GM12891 (cell line): ENCODE measurements around the gene EFHD1. TPM values are rescaled to one million over a fixed set of nuclear protein-coding genes. Genes with fewer than 3 reads are reported as not detected.

ENCODE experiments used
- DNase-seq: peaks from one replicate; pipeline ENCODE4 v3.0.0; 2011; ENCODE audit warnings: low spot score; ENCODE audit not compliant: insufficient read length
- FAIRE-seq: peaks from 2 replicates; lab custom pipeline; 2011; peaks lifted over from hg19 to GRCh38; lab: Jason Lieb, UNC
- PAX5 ChIP-seq: IDR thresholded peaks from 2 replicates; pipeline ENCODE4 v1.6.1; 2011; ENCODE audit warnings: low read length, moderate library complexity, mild to moderate bottlenecking; ENCODE audit not compliant: insufficient read depth, severe bottlenecking
- POLR2A ChIP-seq: IDR thresholded peaks from 2 replicates; pipeline ENCODE4 v1.6.1; 2011; ENCODE audit warnings: low read depth, low read length, control low read depth
- POLR2AphosphoS5 ChIP-seq: IDR thresholded peaks from 2 replicates; pipeline ENCODE4 v1.6.1; 2011; ENCODE audit warnings: low read depth, low read length, control low read depth
- POU2F2 ChIP-seq: IDR thresholded peaks from 2 replicates; pipeline ENCODE4 v1.6.1; 2011; ENCODE audit warnings: low read depth, mild to moderate bottlenecking, control low read depth, low read length, moderate library complexity
- SPI1 ChIP-seq: IDR thresholded peaks from 2 replicates; pipeline ENCODE4 v1.6.1; 2011; ENCODE audit warnings: low read depth, low read length, control low read depth
- TAF1 ChIP-seq: IDR thresholded peaks from 2 replicates; pipeline ENCODE4 v1.6.1; 2011; ENCODE audit warnings: low read depth, low read length, control low read depth
- polyA plus RNA-seq: library from polyadenylated mRNA; unstranded; fragments of >200 nt; gene quantifications from one replicate; pipeline ENCODE4 v1.2.1, GENCODE V29; 2012; ENCODE audit warnings: low read depth, missing spikeins, inconsistent platforms; ENCODE audit not compliant: missing spikeins

The EFHD1 gene
- polyA plus RNA-seq = not detected

- peak; percentile 63 for FAIRE-seq
- DNase-seq = peak; percentile 65
- no peak for TF ChIP-seq SPI1
- no peak for TF ChIP-seq PAX5
- no peak for TF ChIP-seq TAF1
- TF ChIP-seq POU2F2 = no peak
- TF ChIP-seq POLR2AphosphoS5 = no peak
- TF ChIP-seq POLR2A = no peak
Measured at GRCh38 chr2:232633413-232634205, at the start of gene EFHD1. EFHD1 (plus strand) TSS chr2:232633604; CDS start chr2:232633705, 101 bp downstream.

GRCh38 chr2:232584238-232584637, 49.2 kb upstream of the EFHD1 start:
- FAIRE-seq (no peak), DNase-seq (no peak)
- no peak for TF ChIP-seq POLR2A
- TF ChIP-seq TAF1 = no peak
- TF ChIP-seq POLR2AphosphoS5 = no peak
- TF ChIP-seq SPI1 = no peak
- TF ChIP-seq PAX5 = no peak
- TF ChIP-seq POU2F2 = no peak

GRCh38 chr2:232586943-232587505, 46.4 kb upstream of the EFHD1 start:
- no peak for FAIRE-seq

GRCh38 chr2:232587512-232587911, 45.9 kb upstream of the EFHD1 start:
- no peak for TF ChIP-seq POLR2AphosphoS5
- no peak for TF ChIP-seq SPI1
- TF ChIP-seq POU2F2 = no peak
- TF ChIP-seq PAX5 = no peak
- TF ChIP-seq TAF1 = no peak
- TF ChIP-seq POLR2A = no peak
- DNase-seq (no peak), FAIRE-seq (no peak)

More at GRCh38 chr2:232586943-232587505, 46.4 kb upstream of the EFHD1 start:
- TF ChIP-seq POU2F2 = no peak
- TF ChIP-seq TAF1 = no peak
- TF ChIP-seq PAX5 = no peak
- no peak for TF ChIP-seq POLR2AphosphoS5
- TF ChIP-seq POLR2A = no peak
- TF ChIP-seq SPI1 = no peak
- no peak for DNase-seq

- FAIRE-seq (no peak), DNase-seq (no peak)
- TF ChIP-seq POLR2A = no peak
- no peak for TF ChIP-seq POLR2AphosphoS5
- TF ChIP-seq PAX5 = no peak
Measured at GRCh38 chr2:232588031-232588430, 45.4 kb upstream of the EFHD1 start.

GRCh38 chr2:232588680-232589585, 44.5 kb upstream of the EFHD1 start:
- DNase-seq (no peak), FAIRE-seq (no peak)
- TF ChIP-seq POLR2A = no peak
- TF ChIP-seq TAF1 = no peak
- no peak for TF ChIP-seq POU2F2
- no peak for TF ChIP-seq POLR2AphosphoS5
- TF ChIP-seq SPI1 = no peak
- no peak for TF ChIP-seq PAX5

- no peak for FAIRE-seq
- no peak for DNase-seq
- no peak for TF ChIP-seq SPI1
Measured at GRCh38 chr2:232592772-232593395, 40.5 kb upstream of the EFHD1 start.

GRCh38 chr2:232593982-232594381, 39.4 kb upstream of the EFHD1 start:
- DNase-seq = no peak
- FAIRE-seq = no peak
- TF ChIP-seq PAX5 (no peak), POU2F2 (no peak), POLR2A (no peak), TAF1 (no peak), POLR2AphosphoS5 (no peak), SPI1 (no peak)
